Upper lobe of left lung (tissue), 6 donors: ENCODE measurements around the gene WT1. TPM values are rescaled to one million over a fixed set of nuclear protein-coding genes. Genes with fewer than 3 reads are reported as not detected.

Experiments used
- ATAC-seq, 2 donors: fragments of 200-7000 bp; cut with Tn5 transposase; one replicate each; pipeline ENCODE4 v1.9.1; 2022; ENCODE audit warnings: mild to moderate bottlenecking in 2 of 2, moderate library complexity in 2 of 2; ENCODE audit not compliant: low FRiP score in 2 of 2
- DNase-seq, 2 donors: peaks; one replicate each; pipeline ENCODE4 v3.0.0-alpha.2; 2019 to 2020
- H3K27ac ChIP-seq, 4 donors: fragments of 200-600 bp; sonication (generic); one replicate each; pipeline ENCODE4 v1.5.1; 2016 to 2019
- H3K27me3 ChIP-seq, 4 donors: fragments of 200-600 bp; sonication (generic); one replicate each; pipeline ENCODE4 v1.5.1; 2017 to 2019
- H3K36me3 ChIP-seq, 4 donors: fragments of 200-600 bp; sonication (generic); one replicate each; pipeline ENCODE4 v1.5.1; 2016 to 2019
- H3K4me1 ChIP-seq, 4 donors: fragments of 200-600 bp; sonication (generic); one replicate each; pipeline ENCODE4 v1.5.1; 2018 to 2019
- H3K4me3 ChIP-seq, 4 donors: fragments of 200-600 bp; sonication (generic); one replicate each; pipeline ENCODE4 v1.5.1; 2017 to 2019; ENCODE audit warnings: mild to moderate bottlenecking in 2 of 4, moderate library complexity in 1 of 4
- H3K9me3 ChIP-seq, 4 donors: fragments of 200-600 bp; sonication (generic); one replicate each; pipeline ENCODE4 v1.5.1; 2018 to 2019
- CTCF ChIP-seq, 6 experiments: fragments of 450-650 bp in 4 of 6; fragments of 200-600 bp in 2 of 6; sonication (generic) in 2 of 6; IDR thresholded peaks; one replicate each; pipeline ENCODE4 v1.5.1; 2016 to 2019; ENCODE audit warnings: antibody characterized with exemption in 6 of 6
- EP300 ChIP-seq, 4 donors: sonication (generic); formaldehyde crosslinking; IDR thresholded peaks; one replicate each; pipeline ENCODE4 v1.5.1; 2017; ENCODE audit warnings: antibody characterized with exemption in 4 of 4, control low read depth in 2 of 4
- POLR2A ChIP-seq, 4 donors: fragments of 450-650 bp; IDR thresholded peaks; one replicate each; pipeline ENCODE4 v1.5.1; 2016 to 2017; ENCODE audit warnings: antibody characterized with exemption in 4 of 4, mild to moderate bottlenecking in 2 of 4
- POLR2AphosphoS5 ChIP-seq, 2 donors: sonication (generic); formaldehyde crosslinking; IDR thresholded peaks; one replicate each; pipeline ENCODE4 v1.5.1; 2017; ENCODE audit warnings: antibody characterized with exemption in 2 of 2
- WGBS, 2 donors: methylation state at CpG; one replicate each; pipeline ENCODE4 v1.1.5; 2017 to 2018; 5-methylcytosine and 5-hydroxymethylcytosine counted together
- total RNA-seq, 6 donors: library from RNA; depleted of rRNA in 4 of 6; stranded (reverse); fragments of >200 nt in 4 of 6; gene quantifications; one replicate each; pipeline versions ENCODE4 v1.1.0 to v1.2.1, GENCODE V29; 2016 to 2021
- donor health status: DM: no; HTN: no; CAD: no; lungs with moderate emphysema.
- donor health status: DM: no; HTN: yes; CAD: no; lungs with severe emphysema.

The WT1 gene
- total RNA-seq, 6 donors from 2014 or later, result 0.77 to 1.1 TPM; not detected in 4

- Histone ChIP-seq H3K27ac (no peak overlapping the region), H3K4me3 (no peak overlapping the region), H3K27me3 (no peaks in the 10 kb centered on the region), H3K9me3 (no peaks in the 10 kb centered on the region), H3K4me1 (no peaks in the 10 kb centered on the region), H3K36me3 (no peaks in the 10 kb centered on the region)
- no peak for DNase-seq
- ATAC-seq, result no peak
- TF ChIP-seq POLR2A (IDR thresholded peaks at IDR 0.05), result no peak
- TF ChIP-seq POLR2AphosphoS5 (IDR thresholded peaks at IDR 0.05), result no peak
- no peak for TF ChIP-seq CTCF (IDR thresholded peaks at IDR 0.05)
- TF ChIP-seq EP300 (IDR thresholded peaks at IDR 0.05), result no peak
- 84 to 85% methylated on average over 1 of the region's 1 CpG for WGBS, 2 donors
Observed at GRCh38 chr11:32469791-32470190, 34.5 kb upstream of the WT1 start.

DNA sequence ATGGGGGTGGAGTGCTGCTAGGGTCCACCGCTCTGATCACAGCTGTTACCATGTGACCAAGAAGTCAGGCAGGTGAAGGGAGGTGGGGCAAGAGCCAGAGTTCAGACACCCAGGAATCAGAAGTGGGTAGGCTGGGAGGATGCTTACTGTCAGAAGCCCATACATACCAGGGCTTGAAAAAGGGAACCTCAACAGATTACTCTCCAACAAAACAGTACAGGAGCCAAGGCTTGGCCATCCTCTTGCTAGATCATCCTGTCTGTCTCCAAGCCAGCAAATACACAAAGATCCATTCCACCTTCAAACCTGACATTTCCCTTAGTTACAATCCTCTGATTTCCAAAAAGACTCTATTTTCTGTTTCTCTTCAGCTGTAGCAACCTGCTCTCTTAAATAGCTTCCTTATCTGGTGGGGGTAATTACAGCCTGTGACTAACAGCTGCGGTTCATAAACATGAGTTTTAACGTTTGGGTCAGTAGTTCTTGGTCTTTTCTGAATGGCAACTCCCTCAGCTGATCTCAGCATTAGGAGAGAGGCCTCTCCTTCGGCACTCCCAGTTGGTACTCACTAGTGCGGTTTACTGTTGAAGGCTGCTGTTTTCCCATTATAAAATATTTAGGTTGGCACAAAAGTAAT is 31.1 kb upstream of the WT1 start:
- no peaks in the 10 kb centered on the region for H3K36me3 ChIP-seq
- ATAC-seq, result no peak
- no peak for DNase-seq
- TF ChIP-seq POLR2AphosphoS5 (IDR thresholded peaks at IDR 0.05) (no peak), EP300 (IDR thresholded peaks at IDR 0.05) (no peak), CTCF (IDR thresholded peaks at IDR 0.05) (no peak), POLR2A (IDR thresholded peaks at IDR 0.05) (no peak)
- 72 to 74% methylated on average over 5 of the region's 5 CpGs for WGBS, 2 donors
- H3K27me3 ChIP-seq, result no peaks in the 10 kb centered on the region
- H3K27ac ChIP-seq, result no peak overlapping the region
- H3K4me3 ChIP-seq, result no peak overlapping the region
- H3K9me3 ChIP-seq, result no peaks in the 10 kb centered on the region
- no peaks in the 10 kb centered on the region for H3K4me1 ChIP-seq

DNA sequence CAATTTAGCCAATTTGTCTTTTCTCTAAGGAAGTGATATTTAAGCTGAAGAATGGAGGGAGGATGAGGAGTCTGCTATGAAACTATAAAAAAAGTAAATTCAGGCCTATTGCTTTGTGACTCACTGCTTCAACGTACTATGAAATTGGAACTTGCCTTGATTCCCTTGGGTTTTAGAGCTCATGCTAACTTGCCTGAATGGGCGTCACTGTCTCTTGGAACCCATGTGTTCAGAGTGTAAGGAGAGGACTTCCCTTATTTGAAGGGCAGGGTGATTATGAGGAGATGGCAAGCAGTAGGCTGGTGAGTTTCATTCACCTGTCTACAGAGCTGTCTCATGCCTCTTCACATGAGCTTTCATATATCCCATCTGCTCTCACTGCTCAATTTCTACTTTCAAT is 28.7 kb upstream of the WT1 start:
- Histone ChIP-seq H3K4me3 (no peak overlapping the region), H3K4me1 (no peaks in the 10 kb centered on the region), H3K27me3 (no peaks in the 10 kb centered on the region), H3K27ac (no peak overlapping the region), H3K9me3 (no peaks in the 10 kb centered on the region), H3K36me3 (no peaks in the 10 kb centered on the region)
- DNase-seq (no peak), ATAC-seq (no peak)
- 83 to 92% methylated on average over 2 of the region's 2 CpGs for WGBS, 2 donors
- TF ChIP-seq CTCF (IDR thresholded peaks at IDR 0.05) (no peak), POLR2AphosphoS5 (IDR thresholded peaks at IDR 0.05) (no peak), EP300 (IDR thresholded peaks at IDR 0.05) (no peak), POLR2A (IDR thresholded peaks at IDR 0.05) (no peak)

DNA sequence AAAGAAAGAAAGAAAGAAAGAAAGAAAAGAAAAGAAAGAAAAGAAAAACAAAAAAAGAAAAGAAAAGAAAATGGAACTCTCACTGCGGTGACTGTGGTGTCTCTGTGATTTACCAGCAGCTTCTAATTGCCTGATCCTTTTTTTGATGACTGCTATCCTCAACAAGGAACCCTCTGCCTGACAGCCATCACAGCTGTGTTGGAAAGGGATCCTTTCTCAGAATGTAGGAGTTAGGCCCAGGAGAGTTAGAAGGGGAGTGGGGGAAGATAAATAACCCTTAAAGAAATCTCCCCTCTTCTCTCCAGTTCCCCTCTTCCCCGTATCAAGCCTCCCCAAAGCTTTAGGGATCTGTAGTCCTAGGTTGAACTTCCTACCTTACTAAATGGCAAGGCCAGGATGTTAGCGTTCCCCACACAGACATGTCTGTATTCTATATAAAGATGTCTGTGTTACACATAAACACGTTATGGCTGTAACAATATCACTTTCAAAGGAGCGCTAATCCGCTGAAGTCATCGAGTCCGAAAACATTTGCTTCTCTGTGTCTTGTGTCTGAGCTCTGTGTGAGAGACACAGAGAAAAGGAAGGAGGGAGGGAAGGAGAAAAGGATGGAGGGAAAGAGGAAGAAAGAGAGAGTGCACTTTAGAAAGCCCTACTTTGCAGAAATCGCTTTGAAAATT is 26.8 kb upstream of the WT1 start:
- no peaks in the 10 kb centered on the region for H3K27me3 ChIP-seq
- 75 to 76% methylated on average over 9 of the region's 9 CpGs for WGBS, 2 donors
- no peaks in the 10 kb centered on the region for H3K36me3 ChIP-seq
- no peaks in the 10 kb centered on the region for H3K4me1 ChIP-seq
- no peak for TF ChIP-seq EP300 (IDR thresholded peaks at IDR 0.05)
- no peak for TF ChIP-seq CTCF (IDR thresholded peaks at IDR 0.05)
- TF ChIP-seq POLR2AphosphoS5 (IDR thresholded peaks at IDR 0.05), result no peak
- TF ChIP-seq POLR2A (IDR thresholded peaks at IDR 0.05), result no peak
- no peak for ATAC-seq
- H3K27ac ChIP-seq, result no peak overlapping the region
- DNase-seq, result no peak
- no peaks in the 10 kb centered on the region for H3K9me3 ChIP-seq
- no peak overlapping the region for H3K4me3 ChIP-seq

GRCh38 chr11:32456864-32457263 is 21.5 kb upstream of the WT1 start:
- H3K4me3 ChIP-seq, result no peak overlapping the region
- H3K9me3 ChIP-seq, result no peaks in the 10 kb centered on the region
- ATAC-seq (no peak), DNase-seq (no peak)
- no peaks in the 10 kb centered on the region for H3K36me3 ChIP-seq
- no peaks in the 10 kb centered on the region for H3K4me1 ChIP-seq
- H3K27me3 ChIP-seq, result no peaks in the 10 kb centered on the region
- TF ChIP-seq EP300 (IDR thresholded peaks at IDR 0.05) (no peak), CTCF (IDR thresholded peaks at IDR 0.05) (no peak), POLR2A (IDR thresholded peaks at IDR 0.05) (no peak), POLR2AphosphoS5 (IDR thresholded peaks at IDR 0.05) (no peak)
- 89 to 92% methylated on average over 2 of the region's 2 CpGs for WGBS, 2 donors
- H3K27ac ChIP-seq, result no peak overlapping the region
